Measurements from ENCODE around the gene PTDSS2. TPM values are rescaled to one million over a fixed set of nuclear protein-coding genes. Genes with fewer than 3 reads are reported as not detected.
"Not testable (repeated sequence)": the region's sequence is repeated elsewhere in the genome, so short reads cannot be mapped to it uniquely, and the experiment has no call there.

Gene PTDSS2
- total RNA-seq, 1 donor from 2014 or later: 32.9 TPM

DNA sequence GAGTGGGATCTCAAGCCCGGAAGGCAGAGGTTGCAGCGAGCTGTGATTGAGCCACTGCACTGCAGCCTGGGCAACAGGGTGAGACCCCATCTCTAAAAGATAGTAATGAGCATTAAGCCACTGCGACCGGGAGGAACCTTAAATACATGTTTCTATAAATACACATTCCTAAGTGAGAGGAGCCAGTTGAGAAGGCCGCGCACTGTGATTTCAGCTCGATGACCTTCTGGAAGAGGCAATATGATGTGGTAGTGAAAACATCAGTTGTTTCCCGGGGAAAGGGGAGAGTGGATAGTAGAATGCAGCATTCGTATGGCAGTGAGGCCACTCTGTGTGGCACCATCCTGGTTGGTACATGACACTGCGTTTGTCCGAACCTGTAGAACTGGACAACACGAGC, 18.0 kb downstream of the PTDSS2 start:
- Histone ChIP-seq H3K4me1 (peaks cover 29% of the 10 kb centered on the region), H3K9me3 (no peaks in the 10 kb centered on the region), H3K27me3 (ENCODE audit: low read depth) (no peaks in the 10 kb centered on the region), H3K4me3 (no peak overlapping the region), H3K36me3 (peaks cover 6% of the 10 kb centered on the region), H3K27ac (peak overlapping the region; percentile 8)
- ATAC-seq (no peak), DNase-seq (no peak)
- TF ChIP-seq, protein P1, sequence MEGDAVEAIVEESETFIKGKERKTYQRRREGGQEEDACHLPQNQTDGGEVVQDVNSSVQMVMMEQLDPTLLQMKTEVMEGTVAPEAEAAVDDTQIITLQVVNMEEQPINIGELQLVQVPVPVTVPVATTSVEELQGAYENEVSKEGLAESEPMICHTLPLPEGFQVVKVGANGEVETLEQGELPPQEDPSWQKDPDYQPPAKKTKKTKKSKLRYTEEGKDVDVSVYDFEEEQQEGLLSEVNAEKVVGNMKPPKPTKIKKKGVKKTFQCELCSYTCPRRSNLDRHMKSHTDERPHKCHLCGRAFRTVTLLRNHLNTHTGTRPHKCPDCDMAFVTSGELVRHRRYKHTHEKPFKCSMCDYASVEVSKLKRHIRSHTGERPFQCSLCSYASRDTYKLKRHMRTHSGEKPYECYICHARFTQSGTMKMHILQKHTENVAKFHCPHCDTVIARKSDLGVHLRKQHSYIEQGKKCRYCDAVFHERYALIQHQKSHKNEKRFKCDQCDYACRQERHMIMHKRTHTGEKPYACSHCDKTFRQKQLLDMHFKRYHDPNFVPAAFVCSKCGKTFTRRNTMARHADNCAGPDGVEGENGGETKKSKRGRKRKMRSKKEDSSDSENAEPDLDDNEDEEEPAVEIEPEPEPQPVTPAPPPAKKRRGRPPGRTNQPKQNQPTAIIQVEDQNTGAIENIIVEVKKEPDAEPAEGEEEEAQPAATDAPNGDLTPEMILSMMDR (IDR thresholded peaks at IDR 0.05): no peak
- intact Hi-C loops (cut with DNase I): no loop called here

DNA sequence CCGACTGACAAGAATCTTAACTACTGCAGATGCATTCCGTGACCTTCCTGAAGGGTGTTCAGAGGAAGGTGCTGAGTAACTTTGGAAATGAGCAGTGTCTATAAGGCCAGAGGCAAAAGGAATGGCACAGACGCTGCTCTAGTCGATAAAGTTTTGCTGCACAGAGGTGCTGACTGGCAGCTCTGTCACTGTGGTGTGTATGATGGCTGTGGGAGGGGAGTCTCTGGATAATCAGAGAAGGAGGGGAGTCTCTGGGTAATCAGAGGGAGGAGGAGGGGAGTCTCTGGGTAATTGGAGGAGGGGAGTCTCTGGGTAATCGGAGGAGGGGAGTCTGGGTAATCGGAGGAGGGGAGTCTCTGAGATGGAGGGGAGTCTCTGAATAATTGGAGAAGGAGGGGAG, 18.4 kb downstream of the PTDSS2 start:
- TF ChIP-seq, protein P1 (IDR thresholded peaks at IDR 0.05): no peak

DNA sequence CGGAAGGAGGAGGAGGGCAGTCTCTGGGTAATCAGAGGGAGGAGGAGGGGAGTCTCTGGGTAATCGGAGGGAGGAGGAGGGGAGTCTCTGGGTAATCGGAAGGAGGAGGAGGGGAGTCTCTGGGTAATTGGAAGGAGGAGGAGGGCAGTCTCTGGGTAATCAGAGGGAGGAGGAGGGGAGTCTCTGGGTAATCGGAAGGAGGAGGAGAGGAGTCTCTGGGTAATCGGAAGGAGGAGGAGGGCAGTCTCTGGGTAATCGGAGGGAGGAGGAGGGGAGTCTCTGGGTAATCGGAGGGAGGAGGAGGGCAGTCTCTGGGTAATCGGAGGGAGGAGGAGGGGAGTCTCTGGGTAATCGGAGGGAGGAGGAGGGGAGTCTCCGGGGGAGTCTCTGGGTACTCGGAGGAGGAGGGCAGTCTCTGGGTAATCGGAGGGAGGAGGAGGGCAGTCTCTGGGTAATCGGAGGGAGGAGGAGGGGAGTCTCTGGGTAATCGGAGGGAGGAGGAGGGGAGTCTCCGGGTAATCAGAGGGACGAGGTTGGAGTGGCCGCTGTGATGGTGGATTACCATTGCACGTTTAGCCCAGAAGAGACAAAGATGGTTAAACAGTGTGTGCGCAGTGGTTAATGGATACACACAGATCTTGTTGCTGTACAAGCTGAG, 19.1 kb downstream of the PTDSS2 start:
- H3K4me3 ChIP-seq: peak overlapping the region; percentile 45
- DNase-seq; H3K27me3 ChIP-seq (ENCODE audit: low read depth); H3K9me3 ChIP-seq; ATAC-seq; intact Hi-C loops (cut with DNase I); H3K36me3 ChIP-seq: not testable (repeated sequence)
- H3K4me1 ChIP-seq: peaks cover 29% of the 10 kb centered on the region
- peak overlapping the region; percentile 85 for H3K27ac ChIP-seq

More for the DNA sequence above, 18.4 kb downstream of the PTDSS2 start:
- Histone ChIP-seq H3K27me3 (ENCODE audit: low read depth) (no peaks in the 10 kb centered on the region), H3K36me3 (peaks cover 6% of the 10 kb centered on the region), H3K4me3 (no peak overlapping the region), H3K27ac (peak overlapping the region; percentile 8), H3K9me3 (no peaks in the 10 kb centered on the region), H3K4me1 (peaks cover 29% of the 10 kb centered on the region)
- ATAC-seq (no peak), DNase-seq (no peak)
- intact Hi-C loops (cut with DNase I): no loop called here

DNA sequence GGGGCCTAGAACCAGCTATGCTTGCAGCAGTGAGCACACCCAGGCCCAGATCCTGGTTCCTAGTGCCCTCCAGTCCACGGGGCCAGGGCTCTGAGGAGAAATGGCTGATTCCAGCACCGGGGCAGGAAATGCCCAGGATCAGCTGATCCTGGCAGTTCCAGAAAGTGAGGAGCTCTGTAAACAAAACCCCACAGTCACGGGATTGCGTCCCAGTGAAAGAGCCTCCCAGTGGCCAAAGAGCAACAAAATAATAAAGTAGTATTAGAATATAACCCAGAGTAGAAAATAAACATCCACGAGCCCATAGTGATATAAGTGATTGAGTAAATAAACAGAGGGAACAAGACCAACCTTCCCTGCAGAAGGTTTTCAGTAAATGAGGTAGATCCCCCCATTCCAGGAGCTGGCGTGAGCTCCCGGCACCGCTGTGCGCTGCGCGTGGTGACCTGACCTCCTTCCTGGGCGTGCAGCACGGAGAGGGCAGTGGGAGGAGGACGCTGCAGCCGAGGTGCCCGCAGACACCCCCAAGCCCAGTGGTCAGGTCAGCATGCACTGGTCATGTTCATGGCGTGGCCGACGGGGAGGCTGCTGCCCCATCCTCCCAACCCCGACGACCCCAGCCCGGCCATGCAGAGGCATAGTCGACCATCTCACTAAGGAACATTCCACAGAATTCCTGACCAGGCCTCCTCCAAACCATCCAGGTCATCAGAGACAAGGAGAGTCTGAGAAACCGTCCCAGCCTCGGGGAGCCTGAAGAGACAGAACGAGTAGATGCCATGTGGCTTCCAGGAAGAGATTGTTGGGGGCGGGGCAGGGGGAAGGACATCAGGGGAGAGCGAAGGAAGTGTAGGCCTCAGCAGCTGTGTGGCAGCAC, 19.8 kb downstream of the PTDSS2 start:
- H3K4me1 ChIP-seq: peaks cover 29% of the 10 kb centered on the region
- H3K4me3 ChIP-seq: peak overlapping the region; percentile 45
- H3K27me3 ChIP-seq (ENCODE audit: low read depth): no peaks in the 10 kb centered on the region
- intact Hi-C loops (cut with DNase I): no loop called here
- H3K9me3 ChIP-seq: no peaks in the 10 kb centered on the region
- H3K27ac ChIP-seq: peak overlapping the region; percentile 85
- ATAC-seq (peak; percentile 85 to 86), DNase-seq (peak; percentile 69)
- TF ChIP-seq, protein P1 (IDR thresholded peaks at IDR 0.05): peak; percentile 32
- H3K36me3 ChIP-seq: no peaks in the 10 kb centered on the region

DNA sequence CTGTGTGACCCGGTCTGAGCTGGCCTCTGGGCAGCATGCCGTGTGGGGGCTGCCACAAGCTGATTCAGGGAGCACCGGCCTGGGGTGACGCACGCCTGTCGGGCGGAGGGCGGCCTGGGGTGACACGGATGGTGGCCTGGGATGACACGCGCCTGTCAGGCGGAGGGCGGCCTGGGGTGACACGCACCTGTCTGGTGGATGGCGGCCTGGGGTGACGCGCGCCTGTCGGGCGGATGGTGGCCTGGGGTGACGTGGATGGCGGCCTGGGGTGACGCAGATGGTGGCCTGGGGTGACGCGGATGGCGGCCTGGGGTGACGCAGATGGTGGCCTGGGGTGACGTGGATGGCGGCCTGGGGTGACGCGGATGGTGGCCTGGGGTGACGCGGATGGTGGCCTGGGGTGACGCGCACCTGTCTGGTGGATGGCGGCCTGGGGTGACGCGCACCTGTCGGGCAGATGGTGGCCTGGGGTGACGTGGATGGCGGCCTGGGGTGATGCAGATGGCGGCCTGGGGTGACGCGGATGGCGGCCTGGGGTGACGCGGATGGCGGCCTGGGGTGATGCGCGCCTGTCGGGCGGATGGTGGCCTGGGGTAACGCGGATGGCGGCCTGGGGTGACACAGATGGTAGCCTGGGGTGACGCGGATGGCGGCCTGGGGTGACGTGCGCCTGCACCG, 21.5 kb downstream of the PTDSS2 start:
- Histone ChIP-seq H3K27me3 (ENCODE audit: low read depth) (no peaks in the 10 kb centered on the region), H3K36me3 (no peaks in the 10 kb centered on the region), H3K4me1 (peaks cover 22% of the 10 kb centered on the region), H3K4me3 (no peak overlapping the region), H3K27ac (peak overlapping the region; percentile 85), H3K9me3 (no peaks in the 10 kb centered on the region)
- TF ChIP-seq, protein P1 (IDR thresholded peaks at IDR 0.05): no peak
- ATAC-seq: no peak
- intact Hi-C loops (cut with DNase I): no loop called here
- no peak for DNase-seq

All from lower lobe of right lung (tissue), 2 donors.